HG03575 (cell line): Measurements from ENCODE around the gene ST13.
"Not testable (repeated sequence)": the region's sequence is repeated elsewhere in the genome, so short reads cannot be mapped to it uniquely, and the experiment has no call there.

Experiments
- ATAC-seq: cut with Tn5 transposase; IDR thresholded peaks from one replicate; pipeline ENCODE4 v1.9.1; 2021; ENCODE audit not compliant: unreplicated experiment, insufficient number of reproducible peaks, low FRiP score; ENCODE audit errors: extremely low read depth

ST13 gene

DNA sequence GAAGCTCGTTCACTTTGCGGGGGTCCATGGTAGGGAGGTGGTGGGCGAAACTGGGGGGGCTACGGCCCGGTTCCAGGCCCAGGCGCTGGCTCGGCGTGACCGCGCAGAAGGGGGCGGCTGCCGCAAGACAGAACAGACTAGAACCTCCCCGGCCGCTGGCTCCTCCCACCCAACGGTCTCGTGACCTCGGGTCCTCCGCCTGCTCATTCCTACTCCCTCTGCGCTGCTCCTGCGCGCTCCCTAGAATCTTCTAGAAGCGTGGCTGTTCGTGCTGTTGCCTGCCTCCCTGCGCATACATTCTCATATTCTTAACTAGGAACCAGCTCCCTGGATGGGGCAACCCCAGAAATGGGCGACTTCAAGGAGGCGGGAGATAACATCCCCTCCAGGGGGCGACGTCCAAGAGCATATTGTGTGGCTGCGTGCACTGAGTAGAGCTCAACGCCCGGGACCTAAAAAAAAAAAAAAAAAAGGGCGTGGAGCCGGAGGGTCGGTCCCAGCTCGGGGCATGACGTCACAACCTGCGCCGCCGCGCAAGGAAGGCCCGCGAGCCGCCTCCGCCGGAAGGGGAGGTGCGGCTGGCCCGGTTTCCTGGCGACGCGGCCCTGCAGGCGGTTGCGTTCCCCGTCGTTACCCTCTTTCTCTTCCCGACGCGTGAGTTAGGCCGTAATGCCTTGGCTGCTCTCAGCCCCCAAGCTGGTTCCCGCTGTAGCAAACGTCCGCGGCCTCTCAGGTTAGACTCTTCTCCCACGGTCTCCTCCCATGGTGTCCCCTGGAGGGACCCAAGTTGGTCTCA lies at the start of gene ST13, which contains the start of gene XPNPEP3:
TSS of gene ST13 (minus strand) at position 127 of the 796 bp plus-strand sequence. CDS start at position 28, 99 bp downstream.
TSS of gene XPNPEP3 (plus strand) at position 636 of the 796 bp plus-strand sequence. CDS start at position 670, 34 bp downstream.
- ATAC-seq, result peak; percentile 48

- no peak for ATAC-seq
Observed at GRCh38 chr22:40904101-40904500, 47.7 kb upstream of the ST13 start.

DNA sequence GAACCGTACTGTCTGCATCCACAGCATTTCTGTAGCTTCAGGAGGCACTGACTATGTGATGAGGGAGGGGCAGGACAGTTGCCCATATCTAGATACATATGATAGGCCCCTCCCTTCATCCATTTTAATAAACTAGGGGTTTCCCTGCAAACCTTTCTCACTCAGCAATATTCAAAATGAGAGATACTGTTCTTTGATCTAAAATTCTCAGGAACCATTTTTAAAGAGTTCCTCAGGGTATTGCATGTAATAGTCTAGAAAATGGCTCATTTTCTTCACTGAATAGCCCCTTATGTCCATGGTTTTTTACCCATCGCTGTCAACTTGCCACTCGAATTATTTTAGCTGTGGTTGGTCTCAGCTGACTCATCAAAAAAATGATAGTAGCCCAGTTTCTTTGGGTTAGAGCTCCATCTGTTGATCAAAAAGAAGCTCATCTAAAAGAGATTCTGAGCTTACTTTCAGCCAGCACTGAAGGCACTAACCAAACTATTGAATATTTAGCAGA lies 42.5 kb upstream of the ST13 start:
- ATAC-seq, result no peak

DNA sequence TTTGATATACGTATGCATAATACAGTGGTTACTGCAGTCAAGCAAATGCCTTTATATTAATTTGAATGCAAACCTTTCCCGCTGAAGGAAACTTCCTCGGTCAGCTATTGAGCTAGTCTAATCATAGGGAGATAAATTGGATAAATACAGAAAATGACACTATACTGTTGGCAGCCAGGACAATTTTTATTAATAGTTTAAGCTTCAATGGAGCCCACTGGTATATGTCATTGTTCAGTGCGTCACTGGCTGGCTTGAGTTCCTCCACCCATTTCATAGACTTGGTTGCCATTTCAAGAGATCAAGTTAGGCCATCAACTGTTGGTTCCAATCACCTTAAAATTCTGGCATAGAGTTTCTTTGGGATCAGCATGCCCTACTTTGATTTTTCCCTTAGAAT lies 38.0 kb upstream of the ST13 start:
- ATAC-seq, result no peak

DNA sequence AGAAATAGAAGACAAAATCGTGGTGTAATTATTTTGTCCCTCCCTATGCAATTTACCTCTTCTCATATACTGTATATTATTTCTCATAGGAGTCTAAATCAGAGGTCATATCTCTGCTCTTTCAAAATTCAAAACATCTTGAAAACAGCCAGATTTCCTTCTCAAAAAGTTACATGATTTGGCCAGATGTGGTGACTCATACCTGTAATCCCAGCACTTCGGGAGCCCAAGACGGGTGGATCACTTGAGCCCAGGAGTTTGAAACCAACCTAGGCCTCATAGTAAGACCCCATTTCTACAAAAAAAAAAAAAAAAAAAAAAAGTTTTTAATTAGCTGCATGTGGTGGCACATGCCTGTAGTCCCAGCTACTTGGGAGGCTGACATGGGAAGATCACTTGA lies 34.4 kb upstream of the ST13 start:
- ATAC-seq, result no peak

DNA sequence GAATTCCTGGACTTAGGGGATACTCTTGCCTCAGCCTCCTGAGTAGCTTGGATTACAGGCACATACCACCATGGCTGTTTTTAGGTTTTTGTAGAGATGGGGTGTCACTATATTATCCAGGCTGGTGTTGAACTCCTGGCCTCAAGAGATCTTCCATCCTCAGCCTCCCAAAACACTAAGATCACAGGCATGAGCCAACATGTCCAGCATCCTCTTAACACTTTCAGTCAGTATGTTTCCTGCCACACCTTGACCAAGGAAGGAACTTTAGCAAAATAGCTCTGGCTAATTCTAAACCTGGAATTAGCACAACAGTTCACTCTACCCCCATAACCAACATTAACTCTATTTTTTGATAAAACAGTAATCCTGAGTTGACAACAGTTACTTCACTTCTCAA lies 32.7 kb upstream of the ST13 start:
- ATAC-seq, result no peak

GRCh38 chr22:40878922-40879321 lies 22.5 kb upstream of the ST13 start:
- no peak for ATAC-seq

GRCh38 chr22:40877488-40877887 lies 21.0 kb upstream of the ST13 start:
- ATAC-seq, result no peak

DNA sequence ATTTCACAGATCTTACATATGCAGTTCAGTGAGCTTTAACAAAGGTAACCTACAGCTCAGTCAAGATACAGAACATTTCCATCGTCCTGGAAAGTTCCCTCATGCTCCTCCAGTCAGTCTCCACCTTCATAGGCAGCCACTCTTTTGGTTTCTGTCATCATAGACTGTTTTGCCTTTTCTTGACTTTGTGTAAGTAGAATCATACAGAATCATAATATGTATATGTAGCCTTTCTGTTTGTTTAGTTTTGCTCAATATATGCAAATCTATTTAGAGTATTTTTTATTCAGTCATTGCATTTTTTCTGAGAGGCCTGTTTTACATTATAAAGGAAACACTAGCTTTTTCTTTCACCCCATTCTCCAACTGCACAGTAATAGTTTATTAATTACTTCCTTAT lies 20.5 kb upstream of the ST13 start:
- no peak for ATAC-seq

- ATAC-seq, result no peak
Observed at GRCh38 chr22:40875111-40875510, 18.7 kb upstream of the ST13 start.

DNA sequence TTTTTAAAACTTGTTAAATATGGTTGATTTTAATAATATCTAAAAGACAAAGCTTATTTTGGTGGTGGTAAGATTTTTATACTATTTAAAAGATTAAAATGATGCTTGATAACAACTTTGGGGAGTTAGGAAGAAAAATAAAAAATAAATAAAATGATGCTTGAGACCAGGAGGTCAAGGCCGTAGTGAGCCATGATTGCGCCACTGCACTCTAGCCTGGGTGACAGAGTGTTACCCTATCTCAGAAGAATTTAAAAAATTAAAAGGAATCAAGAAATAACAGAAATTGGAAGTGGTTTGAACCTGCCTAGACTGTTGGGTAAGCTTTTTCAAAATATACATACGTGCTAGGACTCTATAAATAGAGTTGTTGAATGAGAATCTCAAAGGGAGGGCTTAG lies 17.6 kb upstream of the ST13 start:
- ATAC-seq, result no peak

DNA sequence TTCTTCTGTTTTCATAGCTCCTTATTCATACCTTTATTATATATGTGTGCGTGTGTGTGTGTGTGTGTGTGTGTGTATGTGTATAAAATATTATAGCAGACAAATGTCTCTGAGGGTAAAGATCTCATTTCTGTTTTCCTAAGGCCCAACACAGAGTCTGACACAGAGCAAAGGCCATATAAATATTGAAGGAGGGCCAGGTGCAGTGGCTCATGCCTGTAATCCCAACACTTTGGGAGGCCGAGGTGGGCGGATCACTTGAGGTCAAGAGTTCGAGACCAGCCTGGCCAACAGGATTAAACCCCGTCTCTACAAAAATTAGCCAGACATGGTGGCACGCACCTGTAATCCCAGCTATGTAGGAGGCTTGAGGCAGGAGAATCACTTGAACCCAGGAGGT lies 11.9 kb upstream of the ST13 start:
- not testable (repeated sequence) for ATAC-seq

- ATAC-seq, result no peak
Observed at GRCh38 chr22:40867109-40867508, 10.7 kb upstream of the ST13 start.

GRCh38 chr22:40862537-40862936 lies 6.1 kb upstream of the ST13 start:
- no peak for ATAC-seq

GRCh38 chr22:40862013-40862412 lies 5.6 kb upstream of the ST13 start, which contains the start of gene DNAJB7:
TSS of gene DNAJB7 (minus strand) at chr22:40862113. CDS start at chr22:40861994, 119 bp downstream.
- ATAC-seq, result no peak

GRCh38 chr22:40857309-40857855 lies 943 bp upstream of the ST13 start:
- ATAC-seq, result no peak

DNA sequence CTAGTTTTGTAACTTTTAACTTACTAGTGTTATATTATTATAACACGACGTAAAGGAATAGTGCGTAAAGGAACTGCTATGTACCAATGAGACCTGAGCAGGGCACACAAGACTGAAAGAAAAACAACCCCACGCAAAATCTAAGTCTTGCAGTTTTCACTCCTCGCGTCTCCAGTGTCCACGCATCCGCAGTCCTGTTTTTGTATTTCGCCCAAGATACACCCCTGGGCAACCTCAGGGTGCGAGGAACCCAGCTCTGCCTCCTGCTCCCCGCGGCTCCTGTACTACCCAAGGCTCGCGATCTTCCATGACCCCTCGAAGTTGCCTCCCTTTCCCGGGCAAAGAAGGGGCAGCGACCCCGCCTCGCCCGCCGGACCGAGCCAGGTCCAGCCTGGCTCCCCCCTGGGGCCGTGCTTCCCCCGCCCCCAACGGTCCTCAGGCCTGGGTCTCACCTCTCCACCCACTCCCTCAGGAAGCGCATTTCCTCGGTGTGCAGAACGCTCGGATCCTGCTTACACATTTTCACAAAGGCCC lies 393 bp downstream of the ST13 start:
- no peak for ATAC-seq

DNA sequence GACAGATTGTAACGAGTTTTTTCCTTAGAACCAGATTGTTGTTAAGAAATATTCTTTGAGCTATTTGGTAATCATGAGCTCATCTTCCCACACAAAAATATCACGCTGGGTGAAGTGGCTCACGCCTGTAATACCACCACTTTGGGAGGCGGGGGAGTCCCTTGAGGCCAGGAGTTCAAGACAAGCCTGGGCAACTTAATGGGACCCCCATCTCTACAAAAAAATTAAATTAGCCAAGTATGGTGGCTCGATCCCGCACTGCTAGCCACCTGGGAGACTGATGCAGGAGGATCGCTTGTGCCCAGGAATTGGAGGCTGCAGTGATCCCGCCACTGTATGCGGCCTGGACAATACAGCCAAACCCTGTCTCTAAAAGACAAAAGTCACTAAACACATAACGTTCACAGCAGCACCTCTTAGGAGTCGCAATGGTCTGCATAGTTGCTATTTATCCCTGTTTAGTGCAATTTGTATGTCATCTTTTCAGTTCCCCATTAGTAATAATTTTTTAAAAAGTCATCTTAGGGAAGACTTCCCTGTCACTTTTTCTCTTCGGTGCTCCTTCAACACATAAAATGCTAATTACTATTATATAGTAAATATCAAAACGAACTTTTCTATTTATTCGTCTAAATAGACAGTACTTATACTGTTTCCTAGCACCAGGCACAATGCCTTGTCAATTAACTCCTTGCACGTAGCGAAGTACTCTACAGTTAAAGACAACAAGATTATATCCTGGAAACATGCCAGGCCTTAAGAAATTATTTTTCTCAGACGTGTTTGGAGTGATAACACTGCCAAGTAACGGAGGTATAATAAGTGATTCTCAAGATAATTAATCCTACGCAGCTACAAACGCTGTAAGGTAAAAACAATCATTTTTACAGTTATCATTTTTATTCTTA lies 1.1 kb downstream of the ST13 start:
- ATAC-seq, result no peak

- no peak for ATAC-seq
Observed at GRCh38 chr22:40853961-40854360, 2.5 kb downstream of the ST13 start.
